HepG2 (cell line): ENCODE data around the gene L1CAM. TPM values are rescaled to one million over a fixed set of nuclear protein-coding genes. Genes with fewer than 3 reads are reported as not detected.

Source experiments
- ATAC-seq: fragments of 200-7000 bp; cut with Tn5 transposase; 3 replicates; pipeline ENCODE4 v1.9.1; 2020; ENCODE audit warnings: mild to moderate bottlenecking, moderate library complexity
- BruUV-seq: library from RNA; stranded (reverse); fragments of 400-500 nt; replicated peaks from 2 replicates; lab custom pipeline; 2021; lab: Mats Ljungman, UMichigan
- CTCF ChIA-PET: fragments of 300-600 bp; formaldehyde crosslinking; extraction: SDS; loops from one replicate; lab custom pipeline; 2021; ENCODE audit warnings: low total read pairs, inconsistent platforms, low intra/inter-chr PET ratio; lab: Yijun Ruan, JAX
- POLR2A ChIA-PET: fragments of 350-600 bp; sonication (Branson Sonifier 250); formaldehyde crosslinking; loops from one replicate; lab custom pipeline; 2020; ENCODE audit warnings: antibody characterized with exemption, inconsistent platforms; lab: Yijun Ruan, JAX
- DNase-seq: peaks from one replicate; pipeline ENCODE4 v3.0.0-alpha.2; 2015; ENCODE audit warnings: low spot score
- FAIRE-seq: peaks from 3 replicates; lab custom pipeline; 2011; peaks lifted over from hg19 to GRCh38; lab: Jason Lieb, UNC
- H2AFZ ChIP-seq: one replicate; pipeline ENCODE4 v1.6.1; 2011; ENCODE audit warnings: low read length, inconsistent platforms
- H3K27ac ChIP-seq: fragments of 300-600 bp; 3 replicates; pipeline ENCODE4 v1.8.0; 2011; ENCODE audit warnings: mixed run types, mild to moderate bottlenecking, mixed read lengths, low read length, inconsistent platforms; ENCODE audit not compliant: insufficient read depth; ENCODE audit errors: extremely low read length
- H3K27me3 ChIP-seq, 2 experiments: fragments of 200-600 bp in 1 of 2; 2 replicates in 1 of 2; 3 replicates in 1 of 2; pipeline versions ENCODE4 v1.6.0 to v1.8.0; 2011; ENCODE audit warnings: low read length in 2 of 2, mild to moderate bottlenecking in 2 of 2, moderate library complexity in 2 of 2, inconsistent platforms in 1 of 2; ENCODE audit not compliant: insufficient read depth in 2 of 2, control insufficient read depth in 1 of 2
- H3K36me3 ChIP-seq, 2 experiments: fragments of 200-600 bp in 1 of 2; replicated peaks in 1 of 2; 2 replicates in 1 of 2; 3 replicates in 1 of 2; pipeline versions ENCODE4 v1.5.1 to v1.8.0; 2011; ENCODE audit warnings: low read length in 2 of 2, inconsistent platforms in 1 of 2; ENCODE audit not compliant: insufficient read depth in 2 of 2, control insufficient read depth in 1 of 2
- H3K4me1 ChIP-seq: 2 replicates; pipeline ENCODE4 v1.5.1; 2012; ENCODE audit warnings: low read length, inconsistent platforms; ENCODE audit not compliant: insufficient read depth
- H3K4me2 ChIP-seq: 2 replicates; pipeline ENCODE4 v1.6.0; 2011; ENCODE audit warnings: low read depth, low read length, inconsistent platforms
- H3K4me3 ChIP-seq, 3 experiments: fragments of 200-600 bp in 1 of 3; sonication (generic), shearing (Covaris generic) in 1 of 3; replicated peaks in 1 of 3; 2 replicates each; pipeline ENCODE4 v1.5.1; 2011 to 2016; ENCODE audit warnings: low read length in 3 of 3, inconsistent platforms in 2 of 3, low read depth in 2 of 3, mild to moderate bottlenecking in 2 of 3, control low read depth in 1 of 3, mixed read lengths in 1 of 3; ENCODE audit not compliant: insufficient read depth in 1 of 3
- H3K79me2 ChIP-seq: one replicate; pipeline ENCODE4 v1.6.1; 2011; ENCODE audit warnings: low read length, inconsistent platforms; ENCODE audit not compliant: insufficient read depth
- H3K9ac ChIP-seq: 2 replicates; pipeline ENCODE4 v1.6.0; 2011; ENCODE audit warnings: mild to moderate bottlenecking, low read depth, low read length, inconsistent platforms; ENCODE audit not compliant: insufficient read depth
- H3K9me3 ChIP-seq: 2 replicates; pipeline ENCODE4 v1.5.1; 2012; ENCODE audit warnings: mild to moderate bottlenecking, low read length
- H4K20me1 ChIP-seq: 2 replicates; pipeline ENCODE4 v1.6.0; 2011; ENCODE audit warnings: inconsistent platforms, mild to moderate bottlenecking, low read length, moderate library complexity; ENCODE audit not compliant: insufficient read depth
- CBX1 ChIP-seq: IDR thresholded peaks from one replicate; pipeline ENCODE4 v1.6.1; 2016; ENCODE audit warnings: antibody characterized with exemption, low read depth
- FLYWCH1 ChIP-seq: sonication (generic); formaldehyde crosslinking; IDR thresholded peaks from 2 replicates; pipeline ENCODE4 v1.8.1; 2023; ENCODE audit warnings: mild to moderate bottlenecking, missing genetic modification reagents
- NBN ChIP-seq: fragments of 450-650 bp; conservative IDR thresholded peaks from 2 replicates; pipeline ENCODE4 v1.6.1; 2017
- RFX5 ChIP-seq: IDR thresholded peaks from 2 replicates; pipeline ENCODE4 v1.6.1; 2011; ENCODE audit warnings: low read depth, low read length, improper control_type of control experiment
- SRY ChIP-seq: sonication (generic); formaldehyde crosslinking; IDR thresholded peaks from 2 replicates; pipeline ENCODE4 v1.8.0; 2022; ENCODE audit warnings: mild to moderate bottlenecking, missing genetic modification reagents
- ZMYM3 ChIP-seq: sonication (generic); formaldehyde crosslinking; IDR thresholded peaks from 2 replicates; pipeline ENCODE4 v1.5.1; 2020; ENCODE audit warnings: mild to moderate bottlenecking, missing genetic modification reagents
- ZNF260 ChIP-seq: sonication (generic); formaldehyde crosslinking; IDR thresholded peaks from 2 replicates; pipeline ENCODE4 v1.4.0; 2020; ENCODE audit warnings: missing genetic modification reagents, low read depth, mild to moderate bottlenecking, borderline replicate concordance
- ZNF552 ChIP-seq: sonication (generic); formaldehyde crosslinking; IDR thresholded peaks from 2 replicates; pipeline ENCODE4 v1.9.0; 2022; ENCODE audit warnings: missing genetic modification reagents, mild to moderate bottlenecking, borderline replicate concordance
- ZNF660 ChIP-seq: sonication (generic); formaldehyde crosslinking; IDR thresholded peaks from 2 replicates; pipeline ENCODE4 v1.5.1; 2020; ENCODE audit warnings: mild to moderate bottlenecking, low read depth, missing genetic modification reagents, borderline replicate concordance
- WGBS: methylation state at CpG from one replicate; pipeline ENCODE4 v1.1.6; 2017; ENCODE audit warnings: low lambda C conversion rate; 5-methylcytosine and 5-hydroxymethylcytosine counted together
- in situ Hi-C: cut with HindIII; loops from 2 replicates; pipeline ENCODE4 v1.10.0; 2017; ENCODE audit warnings: low pct_unique_long_range_greater_than_20kb; ENCODE audit not compliant: extremely low pct_ligation_motif_present
- intact Hi-C: fragments of 100-400 bp; cut with micrococcal nuclease; formaldehyde crosslinking; loops from one replicate; pipeline ENCODE4 v1.10.0; 2022; ENCODE audit not compliant: unreplicated experiment
- polyA plus RNA-seq, 8 experiments: library from polyadenylated mRNA; depleted of rRNA in 3 of 8; stranded (reverse) in 7 of 8; unstranded in 1 of 8; fragments of >200 nt; fragmentation: Illumina TruSeq in 4 of 8; extraction: Trizol in 4 of 8; gene quantifications; 2 replicates each; pipeline versions ENCODE4 v1.2.1 to v1.2.3, GENCODE V29; 2011 to 2016; ENCODE audit warnings: low read depth in 4 of 8, missing spikeins in 1 of 8, mixed read lengths in 1 of 8; ENCODE audit not compliant: insufficient read depth in 1 of 8
- total RNA-seq, 5 experiments: library from RNA; depleted of rRNA; stranded (reverse); fragments of >200 nt; fragmentation: Illumina TruSeq; extraction: Trizol; gene quantifications; 2 replicates each; pipeline ENCODE4 v1.2.3, GENCODE V29; 2016; ENCODE audit warnings: low read depth in 1 of 5
- TF ChIP-seq, protein P1 (sequence below), 2 experiments: IDR thresholded peaks; 2 replicates each; pipeline ENCODE4 v1.6.1; 2011 to 2012; ENCODE audit warnings: low read length in 2 of 2, borderline replicate concordance in 1 of 2, low read depth in 1 of 2, mild to moderate bottlenecking in 1 of 2, moderate library complexity in 1 of 2
- TF ChIP-seq, protein P2 (sequence below): sonication (generic); formaldehyde crosslinking; IDR thresholded peaks from 2 replicates; pipeline ENCODE4 v1.4.0; 2020; ENCODE audit warnings: missing genetic modification reagents, borderline replicate concordance

L1CAM gene
- total and polyA plus RNA-seq, 2 of the 13 experiments (the other 11 are each of a cell fraction or from before 2014, with no cell fraction given), result 1.4 to 2.0 TPM

DNA sequence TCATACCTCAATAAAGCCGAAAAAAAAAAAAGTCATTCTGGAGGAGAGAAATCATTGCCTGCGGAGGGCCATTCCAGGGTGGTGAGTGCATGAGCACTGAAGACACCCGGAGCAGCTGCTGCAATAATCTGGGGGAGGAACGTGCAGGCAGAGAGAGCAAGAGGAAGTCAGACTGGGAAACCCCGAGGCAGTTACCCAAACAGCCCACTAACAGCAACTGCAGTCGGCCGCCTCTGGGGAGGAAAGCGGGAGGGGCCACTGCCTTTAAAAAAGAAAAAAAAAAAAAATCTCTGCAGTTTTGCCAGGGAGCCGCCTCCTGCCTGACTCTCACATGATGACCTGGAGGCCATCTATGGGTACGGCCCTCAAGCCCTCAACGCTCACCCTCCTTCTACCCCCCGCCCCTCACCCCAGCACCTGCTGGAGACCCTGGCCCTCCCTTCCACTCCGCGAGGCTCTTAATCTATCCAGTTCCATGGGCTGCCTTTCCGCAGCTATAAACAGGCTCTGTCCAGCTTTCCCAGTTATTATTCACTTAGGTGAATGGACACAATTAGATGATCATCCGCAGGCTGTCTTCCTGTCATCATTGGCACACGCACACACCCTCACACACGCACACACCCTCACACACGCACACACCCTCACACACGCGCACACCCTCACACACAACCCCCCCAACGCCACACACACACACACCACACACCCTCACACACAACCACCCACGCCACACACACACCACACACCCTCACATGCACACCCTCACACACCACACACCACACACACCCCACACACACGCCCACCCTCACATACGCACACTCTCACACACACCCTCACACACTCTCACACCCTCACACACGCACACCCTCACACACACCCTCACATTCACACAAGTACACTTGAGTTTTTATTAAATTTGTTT lies 15.1 kb upstream of the L1CAM start:
- Histone ChIP-seq H3K4me2 (no peak overlapping the region), H4K20me1 (no peaks in the 10 kb centered on the region), H3K4me3 (no peak overlapping the region), H3K27ac (no peak overlapping the region), H3K27me3 (peaks cover 3 to 9% of the 10 kb centered on the region in 2 experiments; a peak in 2 of 5 replicates), H3K4me1 (no peaks in the 10 kb centered on the region), H3K9ac (no peak overlapping the region)
- ChIA-PET CTCF (no interaction called here), POLR2A (no interaction called here)
- FAIRE-seq, result no peak
- ATAC-seq, result no peak
- no peak for DNase-seq
- in situ Hi-C loops, result no loop called here
- no peak for TF ChIP-seq ZNF260 (CRISPR knock-in tag)
- TF ChIP-seq, protein P1, sequence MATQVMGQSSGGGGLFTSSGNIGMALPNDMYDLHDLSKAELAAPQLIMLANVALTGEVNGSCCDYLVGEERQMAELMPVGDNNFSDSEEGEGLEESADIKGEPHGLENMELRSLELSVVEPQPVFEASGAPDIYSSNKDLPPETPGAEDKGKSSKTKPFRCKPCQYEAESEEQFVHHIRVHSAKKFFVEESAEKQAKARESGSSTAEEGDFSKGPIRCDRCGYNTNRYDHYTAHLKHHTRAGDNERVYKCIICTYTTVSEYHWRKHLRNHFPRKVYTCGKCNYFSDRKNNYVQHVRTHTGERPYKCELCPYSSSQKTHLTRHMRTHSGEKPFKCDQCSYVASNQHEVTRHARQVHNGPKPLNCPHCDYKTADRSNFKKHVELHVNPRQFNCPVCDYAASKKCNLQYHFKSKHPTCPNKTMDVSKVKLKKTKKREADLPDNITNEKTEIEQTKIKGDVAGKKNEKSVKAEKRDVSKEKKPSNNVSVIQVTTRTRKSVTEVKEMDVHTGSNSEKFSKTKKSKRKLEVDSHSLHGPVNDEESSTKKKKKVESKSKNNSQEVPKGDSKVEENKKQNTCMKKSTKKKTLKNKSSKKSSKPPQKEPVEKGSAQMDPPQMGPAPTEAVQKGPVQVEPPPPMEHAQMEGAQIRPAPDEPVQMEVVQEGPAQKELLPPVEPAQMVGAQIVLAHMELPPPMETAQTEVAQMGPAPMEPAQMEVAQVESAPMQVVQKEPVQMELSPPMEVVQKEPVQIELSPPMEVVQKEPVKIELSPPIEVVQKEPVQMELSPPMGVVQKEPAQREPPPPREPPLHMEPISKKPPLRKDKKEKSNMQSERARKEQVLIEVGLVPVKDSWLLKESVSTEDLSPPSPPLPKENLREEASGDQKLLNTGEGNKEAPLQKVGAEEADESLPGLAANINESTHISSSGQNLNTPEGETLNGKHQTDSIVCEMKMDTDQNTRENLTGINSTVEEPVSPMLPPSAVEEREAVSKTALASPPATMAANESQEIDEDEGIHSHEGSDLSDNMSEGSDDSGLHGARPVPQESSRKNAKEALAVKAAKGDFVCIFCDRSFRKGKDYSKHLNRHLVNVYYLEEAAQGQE (IDR thresholded peaks at IDR 0.05; ENCODE audit: borderline replicate concordance in 1 of 2, low read depth in 1 of 2, low read length in 2 of 2), result no peak
- TF ChIP-seq CBX1, result no peak
- TF ChIP-seq, protein P2, sequence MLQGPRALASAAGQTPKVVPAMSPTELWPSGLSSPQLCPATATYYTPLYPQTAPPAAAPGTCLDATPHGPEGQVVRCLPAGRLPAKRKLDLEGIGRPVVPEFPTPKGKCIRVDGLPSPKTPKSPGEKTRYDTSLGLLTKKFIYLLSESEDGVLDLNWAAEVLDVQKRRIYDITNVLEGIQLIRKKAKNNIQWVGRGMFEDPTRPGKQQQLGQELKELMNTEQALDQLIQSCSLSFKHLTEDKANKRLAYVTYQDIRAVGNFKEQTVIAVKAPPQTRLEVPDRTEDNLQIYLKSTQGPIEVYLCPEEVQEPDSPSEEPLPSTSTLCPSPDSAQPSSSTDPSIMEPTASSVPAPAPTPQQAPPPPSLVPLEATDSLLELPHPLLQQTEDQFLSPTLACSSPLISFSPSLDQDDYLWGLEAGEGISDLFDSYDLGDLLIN (CRISPR knock-in tag), result no peak
- no peak for TF ChIP-seq NBN
- no peak for TF ChIP-seq ZNF552 (CRISPR knock-in tag)
- no peak for TF ChIP-seq ZMYM3 (CRISPR knock-in tag)
- no peak for TF ChIP-seq RFX5
- no peak for TF ChIP-seq ZNF660 (CRISPR knock-in tag)
- no peak for TF ChIP-seq SRY
- no peak for TF ChIP-seq FLYWCH1 (CRISPR knock-in tag)
- TF ChIP-seq, all 625 proteins: peak for 0
- no peaks in the 10 kb centered on the region for H3K36me3 ChIP-seq
- intact Hi-C loops, result no loop called here
- no peaks in the 10 kb centered on the region for H3K9me3 ChIP-seq
- no peaks in the 10 kb centered on the region for H3K79me2 ChIP-seq
- BruUV-seq, result no TSS peak
- H2AFZ ChIP-seq, result no peak overlapping the region
- WGBS, result 21% methylated on average over 21 of the region's 26 CpGs
